Endothelial cell of umbilical vein (primary cell): ENCODE data around the gene STX12. TPM values are rescaled to one million over a fixed set of nuclear protein-coding genes. Genes with fewer than 3 reads are reported as not detected.

ENCODE experiments used
- BruUV-seq: library from RNA; stranded (reverse); fragments of 400-500 nt; replicated peaks from 2 replicates; lab custom pipeline; 2021; lab: Mats Ljungman, UMichigan
- CTCF ChIA-PET: fragments of 300-600, 350-600 bp; sonication (Branson Sonifier 250); formaldehyde crosslinking; loops from one replicate; lab custom pipeline; 2021; ENCODE audit warnings: antibody characterized with exemption, inconsistent platforms; lab: Charles Lee
- POLR2A ChIA-PET: fragments of 300-600, 350-600 bp; sonication (Branson Sonifier 250); formaldehyde crosslinking; loops from one replicate; lab custom pipeline; 2021; ENCODE audit warnings: antibody characterized with exemption, inconsistent platforms; lab: Charles Lee
- DNase-seq: peaks from one replicate; pipeline ENCODE4 v3.0.0-alpha.2; 2011; ENCODE audit warnings: low read depth, low spot score
- FAIRE-seq: peaks from 2 replicates; lab custom pipeline; 2011; peaks lifted over from hg19 to GRCh38; lab: Jason Lieb, UNC
- H2AFZ ChIP-seq: 2 replicates; pipeline ENCODE4 v1.6.0; 2012; ENCODE audit warnings: low read depth, low read length, control low read depth, inconsistent platforms
- H3K27ac ChIP-seq: 2 replicates; pipeline ENCODE4 v1.5.1; 2011; ENCODE audit warnings: low read depth, mild to moderate bottlenecking, control low read depth, low read length, moderate library complexity; ENCODE audit not compliant: insufficient read depth
- H3K27me3 ChIP-seq, 2 experiments: 2 replicates each; pipeline versions ENCODE4 v1.6.0 to v1.6.1; 2011; ENCODE audit warnings: low read length in 2 of 2, mixed read lengths in 1 of 2; ENCODE audit not compliant: control insufficient read depth in 2 of 2, insufficient read depth in 2 of 2
- H3K36me3 ChIP-seq, 2 experiments: 2 replicates in 1 of 2; 3 replicates in 1 of 2; pipeline ENCODE4 v1.5.1; 2011; ENCODE audit warnings: low read length in 2 of 2, mild to moderate bottlenecking in 1 of 2, moderate library complexity in 1 of 2; ENCODE audit not compliant: control insufficient read depth in 2 of 2, insufficient read depth in 2 of 2; ENCODE audit errors: extremely low read depth in 1 of 2
- H3K4me1 ChIP-seq: 3 replicates; pipeline ENCODE4 v1.5.1; 2011; ENCODE audit warnings: mild to moderate bottlenecking, low read length; ENCODE audit not compliant: control insufficient read depth, insufficient read depth; ENCODE audit errors: extremely low read depth
- H3K4me2 ChIP-seq: 2 replicates; pipeline ENCODE4 v1.6.1; 2011; ENCODE audit warnings: low read length, control low read depth, mixed read lengths; ENCODE audit not compliant: insufficient read depth
- H3K4me3 ChIP-seq, 3 experiments: fragments of 200-600 bp in 1 of 3; sonication (generic), shearing (Covaris generic) in 1 of 3; replicated peaks in 1 of 3; 2 replicates each; pipeline ENCODE4 v1.5.1; 2011 to 2016; ENCODE audit warnings: control low read depth in 3 of 3, low read length in 3 of 3, mild to moderate bottlenecking in 2 of 3, inconsistent platforms in 1 of 3, low read depth in 1 of 3, moderate library complexity in 1 of 3; ENCODE audit not compliant: insufficient read depth in 1 of 3
- H3K79me2 ChIP-seq: 2 replicates; pipeline ENCODE4 v1.6.0; 2012; ENCODE audit warnings: low read length, inconsistent platforms; ENCODE audit not compliant: control insufficient read depth, insufficient read depth
- H3K9ac ChIP-seq: replicated peaks from 2 replicates; pipeline ENCODE3; 2011; ENCODE audit warnings: low read length, control low read depth; ENCODE audit not compliant: insufficient read depth; ENCODE audit errors: extremely low read depth
- H3K9me1 ChIP-seq: replicated peaks from 3 replicates; pipeline ENCODE4 v1.6.0; 2011; ENCODE audit warnings: mild to moderate bottlenecking, low read length; ENCODE audit not compliant: control insufficient read depth, insufficient read depth; ENCODE audit errors: extremely low read depth
- H3K9me3 ChIP-seq: replicated peaks from 2 replicates; pipeline ENCODE4 v1.5.1; 2012; ENCODE audit warnings: low read length, inconsistent platforms; ENCODE audit not compliant: control insufficient read depth, insufficient read depth
- H4K20me1 ChIP-seq: replicated peaks from 2 replicates; pipeline ENCODE3; 2011; ENCODE audit warnings: mild to moderate bottlenecking, low read length; ENCODE audit not compliant: control insufficient read depth, insufficient read depth; ENCODE audit errors: extremely low read depth
- EZH2 ChIP-seq: IDR thresholded peaks from 2 replicates; pipeline ENCODE4 v1.6.1; 2012; ENCODE audit warnings: borderline replicate concordance, low read depth, mild to moderate bottlenecking, moderate library complexity, low read length, inconsistent platforms; ENCODE audit not compliant: severe bottlenecking
- FOS ChIP-seq: IDR thresholded peaks from 2 replicates; pipeline ENCODE4 v1.6.1; 2011; ENCODE audit warnings: mild to moderate bottlenecking, low read length, moderate library complexity, borderline replicate concordance; ENCODE audit not compliant: insufficient read depth
- POLR2A ChIP-seq: IDR thresholded peaks from 2 replicates; pipeline ENCODE4 v1.6.1; 2012; ENCODE audit warnings: low read depth, mild to moderate bottlenecking, control low read depth, low read length
- POLR2AphosphoS5 ChIP-seq: IDR thresholded peaks from 2 replicates; pipeline ENCODE4 v1.6.1; 2012; ENCODE audit warnings: low read depth, mild to moderate bottlenecking, control low read depth, low read length, moderate library complexity; ENCODE audit not compliant: insufficient read depth
- dilution Hi-C: fragments of 300-500 bp; cut with MboI; formaldehyde crosslinking; loops from one replicate; pipeline ENCODE4 v1.15.0; 2019; ENCODE audit warnings: low sequenced_read_pairs; ENCODE audit not compliant: extremely low pct_ligation_motif_present
- intact Hi-C: fragments of 100-400 bp; cut with micrococcal nuclease; formaldehyde crosslinking; loops from one replicate; pipeline ENCODE4 v1.10.0; 2022
- polyA plus RNA-seq, 4 experiments: library from polyadenylated mRNA; depleted of rRNA in 3 of 4; stranded (reverse) in 3 of 4; unstranded in 1 of 4; fragments of >200 nt; gene quantifications; 2 replicates each; pipeline versions ENCODE4 v1.2.1 to v1.2.3, GENCODE V29; 2011 to 2012; ENCODE audit warnings: missing spikeins in 1 of 4
- total RNA-seq: library from RNA; stranded (reverse); gene quantifications from 2 replicates; pipeline ENCODE4 v1.2.3, GENCODE V29; 2021
- TF ChIP-seq, protein P1 (sequence below): IDR thresholded peaks from 2 replicates; pipeline ENCODE4 v1.6.1; 2011; ENCODE audit not compliant: insufficient read depth, insufficient read length

STX12 gene
- total and polyA plus RNA-seq, 2 donors (not counting 3 experiments of a cell fraction or from before 2014, with no cell fraction given), result 28.7 to 90.3 TPM

DNA sequence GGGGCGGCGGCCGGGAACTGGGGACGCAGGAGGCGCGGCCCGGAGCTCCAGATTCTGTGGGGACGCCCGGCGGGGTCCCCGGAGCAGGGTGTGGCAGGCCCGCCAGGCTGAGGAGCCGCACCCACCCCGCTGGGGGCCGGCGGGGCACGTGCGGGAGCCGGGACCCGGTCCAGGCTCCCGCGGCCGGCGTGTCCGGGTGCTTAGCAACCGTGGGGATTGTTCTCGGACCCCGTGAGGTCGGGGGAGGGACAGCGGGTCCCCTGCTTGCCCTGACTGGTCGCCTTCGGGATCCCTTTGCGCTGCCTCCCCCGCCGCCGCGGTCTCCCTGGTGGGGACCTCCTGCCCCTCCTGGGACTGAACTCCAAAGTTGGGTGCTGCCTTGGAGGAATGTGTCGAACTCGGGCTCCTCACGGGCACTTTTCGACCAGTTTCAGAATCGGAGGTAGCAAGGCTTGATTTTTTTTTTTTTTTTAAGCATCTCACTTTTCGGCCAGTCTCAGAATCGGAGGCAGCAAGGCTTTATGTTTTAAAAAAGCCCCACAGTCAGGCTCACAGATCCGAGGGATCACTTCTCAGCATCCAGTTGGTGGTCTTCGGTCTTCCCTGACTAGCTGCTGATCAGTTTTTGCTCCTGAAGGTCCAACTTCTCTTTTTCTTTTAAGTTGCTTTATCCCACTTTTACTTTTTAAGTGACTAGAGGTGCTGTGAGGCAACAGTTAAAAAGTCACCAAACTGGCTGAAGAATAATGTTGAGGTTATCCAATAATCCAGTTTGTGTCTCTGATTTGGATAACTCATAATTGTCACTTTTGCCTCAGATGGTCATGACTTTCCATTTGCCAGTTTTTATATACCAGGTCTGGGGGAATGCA, 46.6 kb upstream of the STX12 start:
- Histone ChIP-seq H2AFZ (peak overlapping the region; percentile 91), H3K27ac (peak overlapping the region; percentile 45), H3K9ac (peak overlapping the region; percentile 92), H3K4me2 (peak overlapping the region; percentile 99), H4K20me1 (no peaks in the 10 kb centered on the region), H3K27me3 (no peaks in the 10 kb centered on the region), H3K4me1 (peaks cover 13% of the 10 kb centered on the region), H3K79me2 (no peaks in the 10 kb centered on the region), H3K36me3 (no peaks in the 10 kb centered on the region), H3K9me3 (no peaks in the 10 kb centered on the region), H3K4me3 (peak overlapping the region; percentile 86 to 97 (median 92)), H3K9me1 (no peaks in the 10 kb centered on the region)
- FAIRE-seq (peak; percentile 83), DNase-seq (peak; percentile 60)
- TSS peak; percentile 40 for BruUV-seq
- intact Hi-C loops, result loop anchor here (1.0 kb wide), 2 partner anchors 63 to 104 kb away; partner anchors contain the start of gene PPP1R8
- TF ChIP-seq POLR2A (no peak), POLR2AphosphoS5 (no peak), FOS (no peak)
- TF ChIP-seq, protein P1, sequence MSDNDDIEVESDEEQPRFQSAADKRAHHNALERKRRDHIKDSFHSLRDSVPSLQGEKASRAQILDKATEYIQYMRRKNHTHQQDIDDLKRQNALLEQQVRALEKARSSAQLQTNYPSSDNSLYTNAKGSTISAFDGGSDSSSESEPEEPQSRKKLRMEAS, result no peak
- CTCF ChIA-PET, result interaction anchor here (0.9 to 2.9 kb wide), 13 partner anchors 12 to 63 kb away, joined by 3 to 32 read pairs (median 5); partner anchors contain the start of genes IFI6 and STX12
- POLR2A ChIA-PET, result interaction anchor here (0.6 to 2.3 kb wide), 4 partner anchors 29 to 105 kb away, joined by 3 to 18 read pairs (median 9); partner anchors contain the start of genes IFI6, PPP1R8 and STX12
- dilution Hi-C loops, result no loop called here

DNA sequence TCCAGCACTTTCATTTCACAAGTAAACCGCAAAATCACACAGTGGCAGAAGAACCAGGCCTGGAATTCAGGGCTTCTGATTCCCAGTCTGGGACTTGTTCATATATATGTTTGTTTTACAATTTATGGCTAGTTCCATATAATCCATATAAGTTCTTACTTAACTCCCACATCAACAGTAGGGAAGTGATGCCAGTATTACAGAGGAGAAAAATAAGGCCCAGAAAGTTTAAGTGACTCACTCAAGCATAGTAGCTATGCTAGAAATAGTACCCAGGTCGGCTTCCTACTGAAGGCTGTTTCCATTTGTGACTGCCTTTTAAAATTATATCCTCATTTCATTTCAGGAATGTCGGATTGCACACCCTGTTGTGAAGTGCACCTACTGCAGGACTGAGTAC, 45.9 kb upstream of the STX12 start:
- POLR2A ChIA-PET, result interaction anchor here (0.6 kb wide), 1 partner anchor 30 kb away, joined by 3 read pairs; no protein-coding TSS in a partner anchor

More for the DNA sequence above, 45.9 kb upstream of the STX12 start:
- peak; percentile 11 for TF ChIP-seq FOS
- no peak for TF ChIP-seq EZH2
- BruUV-seq, result no TSS peak
- CTCF ChIA-PET, result interaction anchor here (2.2 to 2.9 kb wide), 2 partner anchors 55 to 58 kb away, joined by 10 to 29 read pairs; partner anchors contain the start of gene IFI6
- Histone ChIP-seq H3K27me3 (no peaks in the 10 kb centered on the region), H3K9ac (peak overlapping the region; percentile 92), H3K4me3 (peak overlapping the region in 1 of 3 experiments; percentile 92), H3K9me3 (no peaks in the 10 kb centered on the region), H4K20me1 (no peaks in the 10 kb centered on the region), H3K4me1 (peaks cover 13% of the 10 kb centered on the region), H3K79me2 (no peaks in the 10 kb centered on the region), H3K27ac (no peak overlapping the region), H3K9me1 (no peaks in the 10 kb centered on the region), H3K4me2 (peak overlapping the region; percentile 99), H2AFZ (no peak overlapping the region), H3K36me3 (no peaks in the 10 kb centered on the region)
- intact Hi-C loops, result no loop called here
- no peak for FAIRE-seq
- dilution Hi-C loops, result no loop called here
- peak; percentile 15 for DNase-seq
